Activated T-cell treated with anti-CD3 and anti-CD28 coated beads, Interleukin-2, amount 50 U/mL, for 4 hours (primary cell): ENCODE measurements around the gene PLAAT1. TPM values are rescaled to one million over a fixed set of nuclear protein-coding genes. Genes with fewer than 3 reads are reported as not detected.

ENCODE experiments used
- ATAC-seq, 2 donors: fragments of 200-7000 bp; cut with Tn5 transposase; one replicate each; pipeline ENCODE4 v1.10.0; 2021
- DNase-seq: peaks from one replicate; pipeline ENCODE4 v3.0.0-alpha.2; 2020
- H3K27me3 Mint-ChIP-seq: one replicate; pipeline ENCODE4 v1.8.0; 2021; ENCODE audit warnings: low read depth, mixed read lengths
- H3K36me3 Mint-ChIP-seq: one replicate; pipeline ENCODE4 v1.8.0; 2022; ENCODE audit warnings: mixed read lengths; ENCODE audit not compliant: insufficient read depth
- H3K4me1 Mint-ChIP-seq: one replicate; pipeline ENCODE4 v1.8.0; 2021; ENCODE audit warnings: low read depth, mixed read lengths
- H3K4me3 Mint-ChIP-seq: one replicate; pipeline ENCODE4 v1.8.0; 2021; ENCODE audit warnings: mild to moderate bottlenecking, moderate library complexity, mixed read lengths
- H3K9me3 Mint-ChIP-seq: one replicate; pipeline ENCODE4 v1.8.0; 2021; ENCODE audit warnings: mixed read lengths
- total RNA-seq, 3 donors: library from RNA; stranded (reverse); gene quantifications; one replicate each; pipeline ENCODE4 v1.2.1, GENCODE V29; 2021

Gene PLAAT1
- total RNA-seq, 3 donors from 2014 or later = 0.55 TPM; not detected in 2

- Mint-ChIP-seq H3K4me3 (no peak overlapping the region), H3K9me3 (no peaks in the 10 kb centered on the region), H3K27me3 (peaks cover 8% of the 10 kb centered on the region), H3K4me1 (no peaks in the 10 kb centered on the region), H3K36me3 (no peaks in the 10 kb centered on the region)
- no peak for ATAC-seq
- no peak for DNase-seq
Measured at GRCh38 chr3:193231201-193231600, 9.8 kb upstream of the PLAAT1 start.

- Mint-ChIP-seq H3K36me3 (no peaks in the 10 kb centered on the region), H3K4me1 (peaks cover 2% of the 10 kb centered on the region), H3K9me3 (no peaks in the 10 kb centered on the region), H3K4me3 (no peak overlapping the region), H3K27me3 (peaks cover 18% of the 10 kb centered on the region)
- ATAC-seq = no peak
- no peak for DNase-seq
Measured at GRCh38 chr3:193236599-193236998, 4.4 kb upstream of the PLAAT1 start.

- H3K4me1 Mint-ChIP-seq = peaks cover 2% of the 10 kb centered on the region
- H3K4me3 Mint-ChIP-seq = no peak overlapping the region
- ATAC-seq = no peak
- H3K9me3 Mint-ChIP-seq = no peaks in the 10 kb centered on the region
- H3K27me3 Mint-ChIP-seq = peaks cover 22% of the 10 kb centered on the region
- DNase-seq = no peak
- H3K36me3 Mint-ChIP-seq = no peaks in the 10 kb centered on the region
Measured at GRCh38 chr3:193237030-193237429, 4.0 kb upstream of the PLAAT1 start.

GRCh38 chr3:193240436-193240849 lies 579 bp upstream of the PLAAT1 start:
- H3K9me3 Mint-ChIP-seq = no peaks in the 10 kb centered on the region
- H3K4me1 Mint-ChIP-seq = peaks cover 2% of the 10 kb centered on the region
- peaks cover 33% of the 10 kb centered on the region for H3K27me3 Mint-ChIP-seq
- no peak for DNase-seq
- H3K4me3 Mint-ChIP-seq = no peak overlapping the region
- no peaks in the 10 kb centered on the region for H3K36me3 Mint-ChIP-seq
- no peak for ATAC-seq

- H3K4me3 Mint-ChIP-seq = no peak overlapping the region
- no peak for DNase-seq
- ATAC-seq = no peak
- H3K9me3 Mint-ChIP-seq = no peaks in the 10 kb centered on the region
- peaks cover 2% of the 10 kb centered on the region for H3K4me1 Mint-ChIP-seq
- no peaks in the 10 kb centered on the region for H3K36me3 Mint-ChIP-seq
- H3K27me3 Mint-ChIP-seq = peaks cover 33% of the 10 kb centered on the region
Measured at GRCh38 chr3:193241716-193242115, 694 bp downstream of the PLAAT1 start.

GRCh38 chr3:193243571-193243970 lies 2.5 kb downstream of the PLAAT1 start:
- Mint-ChIP-seq H3K36me3 (no peaks in the 10 kb centered on the region), H3K4me3 (no peak overlapping the region), H3K4me1 (peaks cover 2% of the 10 kb centered on the region), H3K27me3 (peaks cover 33% of the 10 kb centered on the region), H3K9me3 (peaks cover 8% of the 10 kb centered on the region)
- ATAC-seq (no peak), DNase-seq (no peak)

- ATAC-seq = no peak
- Mint-ChIP-seq H3K4me1 (no peaks in the 10 kb centered on the region), H3K9me3 (peaks cover 28% of the 10 kb centered on the region), H3K27me3 (no peaks in the 10 kb centered on the region), H3K36me3 (no peaks in the 10 kb centered on the region), H3K4me3 (no peak overlapping the region)
- DNase-seq = no peak
Measured at GRCh38 chr3:193248848-193249468, 7.9 kb downstream of the PLAAT1 start.

GRCh38 chr3:193250492-193250891 lies 9.5 kb downstream of the PLAAT1 start:
- H3K27me3 Mint-ChIP-seq = peaks cover under 1% of the 10 kb centered on the region
- DNase-seq = no peak

GRCh38 chr3:193253986-193254660 lies 13.1 kb downstream of the PLAAT1 start:
- Mint-ChIP-seq H3K4me3 (no peak overlapping the region), H3K27me3 (peaks cover 5% of the 10 kb centered on the region), H3K36me3 (no peaks in the 10 kb centered on the region), H3K9me3 (peaks cover 14% of the 10 kb centered on the region), H3K4me1 (no peaks in the 10 kb centered on the region)
- ATAC-seq (no peak), DNase-seq (no peak)

More at GRCh38 chr3:193250492-193250891, 9.5 kb downstream of the PLAAT1 start:
- Mint-ChIP-seq H3K4me1 (no peaks in the 10 kb centered on the region), H3K36me3 (no peaks in the 10 kb centered on the region), H3K9me3 (peaks cover 28% of the 10 kb centered on the region), H3K4me3 (no peak overlapping the region)
- ATAC-seq = no peak

GRCh38 chr3:193261970-193262369 lies 20.9 kb downstream of the PLAAT1 start:
- DNase-seq (no peak), ATAC-seq (no peak)
- no peaks in the 10 kb centered on the region for H3K27me3 Mint-ChIP-seq
- no peaks in the 10 kb centered on the region for H3K36me3 Mint-ChIP-seq
- H3K4me3 Mint-ChIP-seq = no peak overlapping the region
- H3K9me3 Mint-ChIP-seq = no peaks in the 10 kb centered on the region
- no peaks in the 10 kb centered on the region for H3K4me1 Mint-ChIP-seq

- ATAC-seq (no peak), DNase-seq (no peak)
- H3K36me3 Mint-ChIP-seq = no peaks in the 10 kb centered on the region
- no peaks in the 10 kb centered on the region for H3K4me1 Mint-ChIP-seq
- H3K27me3 Mint-ChIP-seq = no peaks in the 10 kb centered on the region
- H3K9me3 Mint-ChIP-seq = no peaks in the 10 kb centered on the region
- no peak overlapping the region for H3K4me3 Mint-ChIP-seq
Measured at GRCh38 chr3:193262707-193263106, 21.7 kb downstream of the PLAAT1 start.

- Mint-ChIP-seq H3K4me1 (no peaks in the 10 kb centered on the region), H3K36me3 (no peaks in the 10 kb centered on the region), H3K4me3 (no peak overlapping the region), H3K9me3 (no peaks in the 10 kb centered on the region), H3K27me3 (no peaks in the 10 kb centered on the region)
- no peak for DNase-seq
- no peak for ATAC-seq
Measured at GRCh38 chr3:193269343-193270028, 28.5 kb downstream of the PLAAT1 start.

- Mint-ChIP-seq H3K36me3 (no peaks in the 10 kb centered on the region), H3K9me3 (no peaks in the 10 kb centered on the region), H3K4me1 (no peaks in the 10 kb centered on the region), H3K4me3 (no peak overlapping the region), H3K27me3 (no peaks in the 10 kb centered on the region)
- no peak for DNase-seq
- ATAC-seq = no peak
Measured at GRCh38 chr3:193270451-193270850, 29.4 kb downstream of the PLAAT1 start.

GRCh38 chr3:193271101-193271840 lies 30.2 kb downstream of the PLAAT1 start:
- no peaks in the 10 kb centered on the region for H3K36me3 Mint-ChIP-seq
- ATAC-seq (no peak), DNase-seq (no peak)
- no peaks in the 10 kb centered on the region for H3K4me1 Mint-ChIP-seq
- no peaks in the 10 kb centered on the region for H3K27me3 Mint-ChIP-seq
- H3K4me3 Mint-ChIP-seq = no peak overlapping the region
- H3K9me3 Mint-ChIP-seq = no peaks in the 10 kb centered on the region
